ENCODE data around the gene GPC4. TPM values are rescaled to one million over a fixed set of nuclear protein-coding genes. Genes with fewer than 3 reads are reported as not detected.

GPC4 gene
- total RNA-seq, 4 donors from 2014 or later = 8.5 to 17.4 (median 12.3) TPM

DNA sequence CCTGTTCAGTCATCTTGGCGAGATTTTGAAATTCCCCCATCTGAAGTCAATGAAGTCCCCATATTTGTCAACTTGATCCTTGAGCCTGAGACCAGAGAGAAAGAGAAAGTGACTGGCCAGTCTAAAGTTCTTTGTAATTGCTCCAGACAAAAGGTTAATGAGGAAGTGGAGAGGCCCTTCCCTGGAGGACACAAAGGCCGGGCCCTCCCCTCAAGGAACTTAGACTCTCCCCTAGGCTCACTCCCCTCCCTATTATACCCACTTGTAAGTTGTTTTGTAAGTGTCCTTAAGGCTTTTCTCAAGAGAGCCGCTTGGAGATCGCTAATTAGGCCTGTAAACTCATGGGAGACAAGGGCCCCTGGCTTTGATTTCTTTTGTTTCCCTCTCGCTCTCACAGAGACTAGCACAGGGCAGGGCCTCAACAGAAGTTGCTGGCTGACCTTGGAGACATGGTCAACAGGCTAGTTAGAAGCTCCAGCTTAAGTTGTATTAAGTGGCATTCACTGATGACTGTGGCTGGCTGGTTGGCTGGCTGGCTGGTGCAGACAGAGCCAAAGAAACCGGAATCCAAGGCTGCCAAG lies 20.3 kb upstream of the GPC4 start:
- no peak for DNase-seq
- TF ChIP-seq POLR2A (IDR thresholded peaks at IDR 0.05) = no peak
- no peak for TF ChIP-seq CTCF (IDR thresholded peaks at IDR 0.05)
- intact Hi-C loops (cut with DNase I) = no loop called here
- Histone ChIP-seq H3K4me1 (no peaks in the 10 kb centered on the region), H3K27ac (no peak overlapping the region), H3K36me3 (no peaks in the 10 kb centered on the region), H3K27me3 (no peaks in the 10 kb centered on the region), H3K4me3 (replicated peaks in 1 of 3) (no peak overlapping the region), H3K9me3 (no peaks in the 10 kb centered on the region)
- 51 to 53% methylated on average over 3 to 6 of the region's 6 CpGs for WGBS, 2 donors

GRCh38 chrX:133434197-133434820 lies 19.0 kb upstream of the GPC4 start:
- H3K4me1 ChIP-seq = no peaks in the 10 kb centered on the region
- no peak overlapping the region for H3K4me3 ChIP-seq (replicated peaks in 1 of 3)
- intact Hi-C loops (cut with DNase I) = no loop called here
- H3K9me3 ChIP-seq = no peaks in the 10 kb centered on the region
- no peaks in the 10 kb centered on the region for H3K27me3 ChIP-seq
- no peak for DNase-seq
- TF ChIP-seq CTCF (IDR thresholded peaks at IDR 0.05) (no peak), POLR2A (IDR thresholded peaks at IDR 0.05) (no peak)
- no peaks in the 10 kb centered on the region for H3K36me3 ChIP-seq
- H3K27ac ChIP-seq = no peak overlapping the region
- WGBS, 2 donors = 70 to 73% methylated on average over 3 to 4 of the region's 4 CpGs

GRCh38 chrX:133419911-133420310 lies 4.6 kb upstream of the GPC4 start:
- intact Hi-C loops (cut with DNase I) = no loop called here
- no peak for DNase-seq
- 96 to 97% methylated on average over 2 of the region's 2 CpGs for WGBS, 2 donors
- TF ChIP-seq CTCF (IDR thresholded peaks at IDR 0.05) = no peak
- no peak for TF ChIP-seq POLR2A (IDR thresholded peaks at IDR 0.05)
- no peaks in the 10 kb centered on the region for H3K9me3 ChIP-seq
- H3K4me1 ChIP-seq = no peaks in the 10 kb centered on the region
- no peaks in the 10 kb centered on the region for H3K27me3 ChIP-seq
- no peak overlapping the region for H3K27ac ChIP-seq
- H3K4me3 ChIP-seq (replicated peaks in 1 of 3) = no peak overlapping the region
- H3K36me3 ChIP-seq = no peaks in the 10 kb centered on the region

- Histone ChIP-seq H3K9me3 (no peaks in the 10 kb centered on the region), H3K36me3 (no peaks in the 10 kb centered on the region), H3K4me3 (replicated peaks in 1 of 3) (no peak overlapping the region), H3K27ac (no peak overlapping the region), H3K27me3 (no peaks in the 10 kb centered on the region), H3K4me1 (no peaks in the 10 kb centered on the region)
- DNase-seq = no peak
- intact Hi-C loops (cut with DNase I) = no loop called here
- WGBS, 2 donors = 51 to 80% methylated on average over 2 of the region's 2 CpGs
- TF ChIP-seq CTCF (IDR thresholded peaks at IDR 0.05) = no peak
- no peak for TF ChIP-seq POLR2A (IDR thresholded peaks at IDR 0.05)
Observed at GRCh38 chrX:133418588-133418987, 3.3 kb upstream of the GPC4 start.

DNA sequence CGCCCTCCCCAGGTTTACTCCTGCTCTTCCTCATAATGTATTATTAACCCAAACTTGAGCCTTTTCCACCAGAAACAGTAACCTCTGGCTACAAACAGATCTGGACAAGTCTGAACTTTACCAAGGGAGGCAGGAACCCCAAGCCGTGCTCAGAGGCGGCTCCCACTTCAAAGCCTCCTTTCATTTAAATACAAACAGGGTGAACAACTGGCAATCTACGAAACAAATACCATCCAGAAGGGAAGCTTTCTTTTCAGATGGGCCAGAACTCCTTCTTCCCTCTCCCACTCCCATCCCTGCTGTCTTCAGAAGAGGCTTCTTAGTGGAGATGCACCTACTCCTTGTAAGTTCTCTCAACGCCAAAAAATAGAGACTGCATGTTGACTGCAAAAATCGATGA lies 2.1 kb upstream of the GPC4 start:
- Histone ChIP-seq H3K27me3 (no peaks in the 10 kb centered on the region), H3K9me3 (no peaks in the 10 kb centered on the region), H3K36me3 (no peaks in the 10 kb centered on the region), H3K27ac (no peak overlapping the region), H3K4me1 (peaks cover 0 to 6% of the 10 kb centered on the region in 2 donors), H3K4me3 (replicated peaks in 1 of 3) (no peak overlapping the region)
- intact Hi-C loops (cut with DNase I) = no loop called here
- WGBS, 2 donors = 76 to 83% methylated on average over 6 of the region's 6 CpGs
- TF ChIP-seq POLR2A (IDR thresholded peaks at IDR 0.05) (no peak), CTCF (IDR thresholded peaks at IDR 0.05) (no peak)
- DNase-seq = no peak

Data from thyroid gland (tissue), 4 donors.